Prostate gland (tissue), 2 donors: ENCODE measurements around the gene ZNRF4. TPM values are rescaled to one million over a fixed set of nuclear protein-coding genes. Genes with fewer than 3 reads are reported as not detected.

ENCODE experiments used
- DNase-seq: peaks from one replicate; pipeline ENCODE4 v3.0.0-alpha.2; 2019; ENCODE audit warnings: low spot score
- H3K27ac ChIP-seq, 2 donors: fragments of 200-600 bp; sonication (generic); 2 replicates each; pipeline ENCODE4 v1.5.1; 2017 to 2019
- H3K27me3 ChIP-seq: fragments of 200-600 bp; sonication (generic); replicated peaks from 2 replicates; pipeline ENCODE4 v1.5.1; 2019; ENCODE audit not compliant: insufficient read depth
- H3K36me3 ChIP-seq, 2 donors: fragments of 200-600 bp; sonication (generic); 1 replicate in 1 of 2; 2 replicates in 1 of 2; pipeline versions ENCODE4 v1.5.1 to v1.8.1; 2017 to 2019
- H3K4me1 ChIP-seq: fragments of 200-600 bp; sonication (generic); replicated peaks from 2 replicates; pipeline ENCODE4 v1.5.1; 2019
- H3K4me3 ChIP-seq, 2 donors: fragments of 200-600 bp; sonication (generic); 2 replicates each; pipeline ENCODE4 v1.5.1; 2017 to 2019
- H3K9me3 ChIP-seq: fragments of 200-600 bp; sonication (generic); 2 replicates; pipeline ENCODE4 v1.5.1; 2017
- CTCF ChIP-seq, 4 experiments: fragments of 200-600 bp in 2 of 4; fragments of 450-650 bp in 2 of 4; sonication (generic) in 2 of 4; IDR thresholded peaks; 1 replicate in 3 of 4; 2 replicates in 1 of 4; pipeline ENCODE4 v1.5.1; 2016 to 2019; ENCODE audit warnings: antibody characterized with exemption in 4 of 4, mild to moderate bottlenecking in 2 of 4, moderate library complexity in 2 of 4
- POLR2A ChIP-seq: fragments of 450-650 bp; IDR thresholded peaks from one replicate; pipeline ENCODE4 v1.6.1; 2016; ENCODE audit warnings: antibody characterized with exemption, mild to moderate bottlenecking
- POLR2AphosphoS5 ChIP-seq: sonication (generic); formaldehyde crosslinking; IDR thresholded peaks from one replicate; pipeline ENCODE4 v1.6.1; 2017; ENCODE audit warnings: antibody characterized with exemption
- WGBS: methylation state at CpG from one replicate; pipeline ENCODE4 v1.1.5; 2018; 5-methylcytosine and 5-hydroxymethylcytosine counted together
- intact Hi-C: fragments of 100-400 bp; cut with DNase I; formaldehyde crosslinking; loops from one replicate; pipeline ENCODE4 v1.14.2; 2022
- total RNA-seq, 2 donors: library from RNA; depleted of rRNA; stranded (reverse); fragments of >200 nt; gene quantifications; one replicate each; pipeline ENCODE4 v1.1.0, GENCODE V29; 2016

ZNRF4 gene
- total RNA-seq, 2 donors from 2014 or later, result 13.2 TPM; not detected in 1

- Histone ChIP-seq H3K27ac (no peak overlapping the region), H3K4me3 (no peak overlapping the region), H3K36me3 (no peaks in the 10 kb centered on the region), H3K27me3 (peaks cover 4% of the 10 kb centered on the region), H3K4me1 (no peaks in the 10 kb centered on the region), H3K9me3 (no peaks in the 10 kb centered on the region)
- DNase-seq, result no peak
- 90% methylated on average over 4 of the region's 5 CpGs for WGBS
- TF ChIP-seq POLR2AphosphoS5 (no peak), CTCF (IDR thresholded peaks at IDR 0.05) (no peak), POLR2A (no peak)
- intact Hi-C loops, result no loop called here
Measured at GRCh38 chr19:5454743-5455142, 474 bp upstream of the ZNRF4 start.

- intact Hi-C loops, result no loop called here
- 93% methylated on average over 35 of the region's 35 CpGs for WGBS
- peaks cover under 1% of the 10 kb centered on the region for H3K27me3 ChIP-seq
- no peak overlapping the region for H3K27ac ChIP-seq
- H3K9me3 ChIP-seq, result no peaks in the 10 kb centered on the region
- H3K4me1 ChIP-seq, result no peaks in the 10 kb centered on the region
- no peak for DNase-seq
- no peak overlapping the region for H3K4me3 ChIP-seq
- no peaks in the 10 kb centered on the region for H3K36me3 ChIP-seq
- no peak for TF ChIP-seq POLR2AphosphoS5
- TF ChIP-seq CTCF (IDR thresholded peaks at IDR 0.05), result no peak
- no peak for TF ChIP-seq POLR2A
Measured at GRCh38 chr19:5456130-5456840, 1.1 kb downstream of the ZNRF4 start.

- H3K4me3 ChIP-seq, result no peak overlapping the region
- H3K27me3 ChIP-seq, result no peaks in the 10 kb centered on the region
- H3K27ac ChIP-seq, result no peak overlapping the region
- no peaks in the 10 kb centered on the region for H3K36me3 ChIP-seq
- DNase-seq, result no peak
- intact Hi-C loops, result no loop called here
- TF ChIP-seq POLR2AphosphoS5 (no peak), CTCF (IDR thresholded peaks at IDR 0.05) (no peak), POLR2A (no peak)
- no peaks in the 10 kb centered on the region for H3K9me3 ChIP-seq
- 81% methylated on average over 16 of the region's 16 CpGs for WGBS
- H3K4me1 ChIP-seq, result no peaks in the 10 kb centered on the region
Measured at GRCh38 chr19:5456841-5457200, 1.6 kb downstream of the ZNRF4 start.

- H3K4me3 ChIP-seq, result no peak overlapping the region
- WGBS, result 82% methylated on average over 9 of the region's 9 CpGs
- H3K27me3 ChIP-seq, result no peaks in the 10 kb centered on the region
- TF ChIP-seq POLR2AphosphoS5 (no peak), POLR2A (no peak), CTCF (IDR thresholded peaks at IDR 0.05) (no peak)
- no peak for DNase-seq
- no peak overlapping the region for H3K27ac ChIP-seq
- H3K4me1 ChIP-seq, result no peaks in the 10 kb centered on the region
- H3K9me3 ChIP-seq, result no peaks in the 10 kb centered on the region
- no peaks in the 10 kb centered on the region for H3K36me3 ChIP-seq
- intact Hi-C loops, result no loop called here
Measured at GRCh38 chr19:5457709-5458108, 2.5 kb downstream of the ZNRF4 start.

GRCh38 chr19:5458420-5458819, 3.2 kb downstream of the ZNRF4 start:
- H3K9me3 ChIP-seq, result no peaks in the 10 kb centered on the region
- no peaks in the 10 kb centered on the region for H3K27me3 ChIP-seq
- no peak overlapping the region for H3K4me3 ChIP-seq
- H3K4me1 ChIP-seq, result no peaks in the 10 kb centered on the region
- TF ChIP-seq CTCF (IDR thresholded peaks at IDR 0.05), result no peak
- no peak for TF ChIP-seq POLR2AphosphoS5
- no peak for TF ChIP-seq POLR2A
- intact Hi-C loops, result no loop called here
- H3K36me3 ChIP-seq, result no peaks in the 10 kb centered on the region
- no peak overlapping the region for H3K27ac ChIP-seq
- 85% methylated on average over 7 of the region's 7 CpGs for WGBS
- no peak for DNase-seq
